ENCODE data around the gene MAD1L1. TPM values are rescaled to one million over a fixed set of nuclear protein-coding genes. Genes with fewer than 3 reads are reported as not detected.
A peak's percentile ranks its signal among the peaks of the same experiment; 100 is the strongest.

Gene MAD1L1
- total RNA-seq, 2 donors from 2014 or later: 59.1 to 61.4 TPM

DNA sequence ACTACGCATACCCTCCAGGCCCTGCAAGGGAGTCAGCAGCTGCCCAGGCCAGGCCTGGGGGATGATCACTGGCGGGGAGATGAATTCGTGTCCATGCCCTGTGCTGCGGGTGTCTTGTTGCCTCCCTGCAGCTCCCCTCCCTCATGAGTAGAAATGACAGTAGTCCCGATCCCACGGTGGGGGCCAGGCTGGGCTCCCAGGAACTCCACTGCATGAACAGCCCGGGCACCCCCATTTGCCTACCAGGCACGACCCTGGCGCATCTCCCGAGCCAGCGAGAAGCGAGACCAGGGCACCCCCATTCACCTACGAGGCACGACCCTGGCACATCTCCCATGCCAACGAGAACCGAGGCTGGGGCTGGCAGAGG lies 316.2 kb downstream of the MAD1L1 start:
- Histone ChIP-seq H3K36me3 (ENCODE audit: control insufficient read depth, insufficient read depth, low read length) (no peaks in the 10 kb centered on the region), H3K4me1 (ENCODE audit: control insufficient read depth, insufficient read depth, low read length) (no peaks in the 10 kb centered on the region), H3K4me3 (ENCODE audit: low read length) (no peak overlapping the region), H3K27me3 (ENCODE audit: control insufficient read depth, insufficient read depth, low read length, poor library complexity, severe bottlenecking) (no peaks in the 10 kb centered on the region), H3K9me3 (ENCODE audit: control insufficient read depth, low read length) (no peaks in the 10 kb centered on the region), H3K9ac (ENCODE audit: extremely low read depth, low read length, poor library complexity, severe bottlenecking) (no peak overlapping the region), H3K27ac (ENCODE audit: low read depth, low read length) (no peak overlapping the region)
- Mint-ChIP-seq H3K9me3 (no peaks in the 10 kb centered on the region), H3K4me1 (no peaks in the 10 kb centered on the region), H3K27me3 (ENCODE audit: insufficient read depth) (no peaks in the 10 kb centered on the region), H3K36me3 (ENCODE audit: low read depth) (no peaks in the 10 kb centered on the region), H3K4me3 (no peak overlapping the region), H3K27ac (no peak overlapping the region)
- WGBS, 2 experiments (ENCODE audit: insufficient coverage in 1 of 2, insufficient read length in 1 of 2): 93 to 96% methylated on average over 9 to 16 of the region's 16 CpGs
- TF ChIP-seq, protein P1, sequence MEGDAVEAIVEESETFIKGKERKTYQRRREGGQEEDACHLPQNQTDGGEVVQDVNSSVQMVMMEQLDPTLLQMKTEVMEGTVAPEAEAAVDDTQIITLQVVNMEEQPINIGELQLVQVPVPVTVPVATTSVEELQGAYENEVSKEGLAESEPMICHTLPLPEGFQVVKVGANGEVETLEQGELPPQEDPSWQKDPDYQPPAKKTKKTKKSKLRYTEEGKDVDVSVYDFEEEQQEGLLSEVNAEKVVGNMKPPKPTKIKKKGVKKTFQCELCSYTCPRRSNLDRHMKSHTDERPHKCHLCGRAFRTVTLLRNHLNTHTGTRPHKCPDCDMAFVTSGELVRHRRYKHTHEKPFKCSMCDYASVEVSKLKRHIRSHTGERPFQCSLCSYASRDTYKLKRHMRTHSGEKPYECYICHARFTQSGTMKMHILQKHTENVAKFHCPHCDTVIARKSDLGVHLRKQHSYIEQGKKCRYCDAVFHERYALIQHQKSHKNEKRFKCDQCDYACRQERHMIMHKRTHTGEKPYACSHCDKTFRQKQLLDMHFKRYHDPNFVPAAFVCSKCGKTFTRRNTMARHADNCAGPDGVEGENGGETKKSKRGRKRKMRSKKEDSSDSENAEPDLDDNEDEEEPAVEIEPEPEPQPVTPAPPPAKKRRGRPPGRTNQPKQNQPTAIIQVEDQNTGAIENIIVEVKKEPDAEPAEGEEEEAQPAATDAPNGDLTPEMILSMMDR (conservative IDR thresholded peaks at IDR 0.05): no peak
- DNase-seq: no peak

DNA sequence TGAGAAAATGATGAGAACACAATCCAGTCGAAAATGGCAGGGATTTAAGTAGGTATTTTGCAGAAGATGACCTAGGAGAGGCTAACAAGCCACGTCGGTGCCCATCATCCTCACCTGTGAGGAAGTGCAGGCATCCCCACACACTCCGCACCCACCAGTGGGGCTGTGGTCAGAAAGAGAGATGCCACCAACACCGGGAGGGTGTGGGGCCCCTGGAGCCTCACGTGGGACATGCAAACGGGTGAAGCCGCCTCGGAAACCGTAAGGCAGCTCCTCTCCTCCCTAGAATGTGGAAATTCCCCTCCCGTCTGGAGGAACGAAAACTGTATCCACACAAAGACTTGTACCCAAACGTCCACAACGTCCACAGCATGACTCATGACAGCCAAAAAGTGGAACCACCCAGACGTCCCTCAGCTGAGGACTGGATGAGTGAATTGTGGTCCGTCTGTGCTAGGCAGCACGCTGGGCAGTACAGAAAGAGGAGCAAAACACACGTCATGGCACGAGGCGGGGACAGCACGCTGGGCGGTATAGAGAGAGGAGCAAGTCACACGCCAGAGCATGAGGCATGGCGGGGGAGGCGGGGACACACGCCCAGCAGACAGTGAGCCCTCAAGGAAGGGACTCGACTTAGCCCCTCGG lies 316.7 kb downstream of the MAD1L1 start:
- Histone ChIP-seq H3K4me3 (ENCODE audit: low read length) (no peak overlapping the region), H3K27ac (ENCODE audit: low read depth, low read length) (no peak overlapping the region), H3K27me3 (ENCODE audit: control insufficient read depth, insufficient read depth, low read length, poor library complexity, severe bottlenecking) (no peaks in the 10 kb centered on the region), H3K9ac (ENCODE audit: extremely low read depth, low read length, poor library complexity, severe bottlenecking) (no peak overlapping the region), H3K36me3 (ENCODE audit: control insufficient read depth, insufficient read depth, low read length) (no peaks in the 10 kb centered on the region), H3K9me3 (ENCODE audit: control insufficient read depth, low read length) (no peaks in the 10 kb centered on the region), H3K4me1 (ENCODE audit: control insufficient read depth, insufficient read depth, low read length) (no peaks in the 10 kb centered on the region)
- Mint-ChIP-seq H3K27ac (peak overlapping the region; percentile 29), H3K4me3 (no peak overlapping the region), H3K4me1 (no peaks in the 10 kb centered on the region), H3K9me3 (no peaks in the 10 kb centered on the region), H3K27me3 (ENCODE audit: insufficient read depth) (no peaks in the 10 kb centered on the region), H3K36me3 (ENCODE audit: low read depth) (no peaks in the 10 kb centered on the region)
- TF ChIP-seq, protein P1 (conservative IDR thresholded peaks at IDR 0.05): no peak
- WGBS, 2 experiments (ENCODE audit: insufficient coverage in 1 of 2, insufficient read length in 1 of 2): 91 to 92% methylated on average over 12 to 28 of the region's 28 CpGs
- no peak for DNase-seq

DNA sequence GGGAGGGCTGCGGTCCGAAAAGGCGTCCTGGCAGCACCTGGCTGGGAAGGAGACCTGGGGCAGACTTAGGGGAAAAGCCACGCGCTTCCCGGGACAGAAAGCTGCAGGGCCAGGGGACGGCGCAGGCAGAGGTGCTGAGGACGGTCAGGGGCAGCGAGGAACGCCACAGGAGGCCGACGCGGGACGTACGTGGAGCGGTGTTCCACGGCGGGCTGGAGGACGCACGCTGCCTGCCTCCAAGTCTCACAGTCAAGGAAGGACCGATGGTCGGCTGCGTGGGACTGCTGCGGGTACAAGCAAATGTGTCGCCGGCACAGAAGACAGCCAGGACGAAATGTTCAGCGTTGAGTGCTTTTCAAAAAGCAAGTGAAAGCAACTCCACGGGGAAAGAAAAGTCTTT lies 317.4 kb downstream of the MAD1L1 start:
- Histone ChIP-seq H3K9ac (ENCODE audit: extremely low read depth, low read length, poor library complexity, severe bottlenecking) (no peak overlapping the region), H3K4me3 (ENCODE audit: low read length) (no peak overlapping the region), H3K27me3 (ENCODE audit: control insufficient read depth, insufficient read depth, low read length, poor library complexity, severe bottlenecking) (no peaks in the 10 kb centered on the region), H3K9me3 (ENCODE audit: control insufficient read depth, low read length) (no peaks in the 10 kb centered on the region), H3K27ac (ENCODE audit: low read depth, low read length) (no peak overlapping the region), H3K36me3 (ENCODE audit: control insufficient read depth, insufficient read depth, low read length) (no peaks in the 10 kb centered on the region), H3K4me1 (ENCODE audit: control insufficient read depth, insufficient read depth, low read length) (no peaks in the 10 kb centered on the region)
- Mint-ChIP-seq H3K4me1 (no peaks in the 10 kb centered on the region), H3K27ac (no peak overlapping the region), H3K4me3 (no peak overlapping the region), H3K36me3 (ENCODE audit: low read depth) (no peaks in the 10 kb centered on the region), H3K27me3 (ENCODE audit: insufficient read depth) (no peaks in the 10 kb centered on the region), H3K9me3 (no peaks in the 10 kb centered on the region)
- no peak for DNase-seq
- TF ChIP-seq, protein P1 (conservative IDR thresholded peaks at IDR 0.05): no peak
- WGBS, 2 experiments (ENCODE audit: insufficient coverage in 1 of 2, insufficient read length in 1 of 2): 93 to 96% methylated on average over 28 to 30 of the region's 30 CpGs

Measured in endodermal cell (in vitro differentiated cells).